Measurements from ENCODE around the gene IDS. TPM values are rescaled to one million over a fixed set of nuclear protein-coding genes. Genes with fewer than 3 reads are reported as not detected.
"Not testable (repeated sequence)": the region's sequence is repeated elsewhere in the genome, so short reads cannot be mapped to it uniquely, and the experiment has no call there.

IDS gene
- total RNA-seq, 6 experiments from 2014 or later, result 38.4 to 70.9 (median 55.1) TPM

GRCh38 chrX:149545545-149546543 lies 40.7 kb upstream of the IDS start:
- H3K27ac Mint-ChIP-seq; H3K36me3 Mint-ChIP-seq (ENCODE audit: low read depth); H3K9me3 Mint-ChIP-seq; H3K4me1 Mint-ChIP-seq (ENCODE audit: low read depth); H3K4me3 Mint-ChIP-seq; DNase-seq; H3K27me3 Mint-ChIP-seq (ENCODE audit: insufficient read depth): not testable (repeated sequence)
- 0 out of 2 replicates have a peak, but pooled peaks have one; percentile 9 for TF ChIP-seq CTCF (IDR thresholded peaks at IDR 0.05)

- Mint-ChIP-seq H3K4me1 (ENCODE audit: low read depth) (peaks cover 5% of the 10 kb centered on the region; the same call in 1 of the 2 replicates), H3K9me3 (no peaks in the 10 kb centered on the region), H3K27me3 (ENCODE audit: insufficient read depth) (no peaks in the 10 kb centered on the region), H3K36me3 (ENCODE audit: low read depth) (no peaks in the 10 kb centered on the region), H3K4me3 (peak overlapping the region; percentile 93), H3K27ac (peak overlapping the region; percentile 100)
- no peak for DNase-seq
- TF ChIP-seq CTCF (IDR thresholded peaks at IDR 0.05), result no peak
Measured at GRCh38 chrX:149541521-149542047, 36.5 kb upstream of the IDS start.

GRCh38 chrX:149540621-149541520 lies 35.8 kb upstream of the IDS start, which contains the start of gene EOLA1:
Gene EOLA1 (plus strand): TSS chrX:149541012. CDS start chrX:149545631, 4,619 bp downstream.
- H3K36me3 Mint-ChIP-seq (ENCODE audit: low read depth), result no peaks in the 10 kb centered on the region
- H3K4me1 Mint-ChIP-seq (ENCODE audit: low read depth), result peaks cover 5% of the 10 kb centered on the region; the same call in 1 of the 2 replicates
- H3K27ac Mint-ChIP-seq, result peak within 1 kb of the TSS; percentile 100
- peak; percentile 92 for DNase-seq
- no peak for TF ChIP-seq CTCF (IDR thresholded peaks at IDR 0.05)
- no peaks in the 10 kb centered on the region for H3K9me3 Mint-ChIP-seq
- no peaks in the 10 kb centered on the region for H3K27me3 Mint-ChIP-seq (ENCODE audit: insufficient read depth)
- H3K4me3 Mint-ChIP-seq, result peak within 1 kb of the TSS; percentile 93

GRCh38 chrX:149540131-149540620 lies 35.1 kb upstream of the IDS start:
- TF ChIP-seq CTCF (IDR thresholded peaks at IDR 0.05), result no peak
- Mint-ChIP-seq H3K27me3 (ENCODE audit: insufficient read depth) (no peaks in the 10 kb centered on the region), H3K4me1 (ENCODE audit: low read depth) (peaks cover 5% of the 10 kb centered on the region; the same call in 1 of the 2 replicates), H3K36me3 (ENCODE audit: low read depth) (no peaks in the 10 kb centered on the region), H3K9me3 (no peaks in the 10 kb centered on the region), H3K27ac (peak overlapping the region; percentile 100), H3K4me3 (peak overlapping the region; percentile 93)
- DNase-seq, result peak; percentile 69

All from HFFc6 (cell line).